Large intestine (tissue), 12 donors: ENCODE results near the gene PI3. TPM values are rescaled to one million over a fixed set of nuclear protein-coding genes. Genes with fewer than 3 reads are reported as not detected.
"Not testable (repeated sequence)": the region's sequence is repeated elsewhere in the genome, so short reads cannot be mapped to it uniquely, and the experiment has no call there.

Experiments used
- DNase-seq, 2 donors: peaks; one replicate each; pipeline versions ENCODE4 v3.0.0 to v3.0.0-alpha.2; 2013
- H3K27ac ChIP-seq: one replicate; pipeline ENCODE4 v1.5.1; 2013; ENCODE audit warnings: low read length
- H3K27me3 ChIP-seq: 2 replicates; pipeline ENCODE4 v1.6.1; 2013; ENCODE audit warnings: low read length; ENCODE audit not compliant: control insufficient read depth, insufficient read depth
- H3K36me3 ChIP-seq: 2 replicates; pipeline ENCODE4 v1.6.1; 2013; ENCODE audit warnings: low read length; ENCODE audit not compliant: control insufficient read depth, insufficient read depth
- H3K4me1 ChIP-seq: one replicate; pipeline ENCODE4 v1.6.1; 2013; ENCODE audit warnings: low read length; ENCODE audit not compliant: control insufficient read depth, insufficient read depth
- H3K4me3 ChIP-seq: one replicate; pipeline ENCODE4 v1.5.1; 2013; ENCODE audit warnings: low read length
- H3K9me3 ChIP-seq: one replicate; pipeline ENCODE4 v1.6.1; 2013; ENCODE audit warnings: mild to moderate bottlenecking, low read depth, low read length, moderate library complexity; ENCODE audit not compliant: control insufficient read depth
- WGBS: methylation state at CpG from one replicate; pipeline ENCODE4 v1.1.5; 2013; ENCODE audit warnings: low lambda C conversion rate; ENCODE audit not compliant: insufficient coverage; 5-methylcytosine and 5-hydroxymethylcytosine counted together
- long read RNA-seq, 11 donors: transcript quantifications; one replicate each; lab custom pipeline, GENCODE V29; 2026
- polyA plus RNA-seq: library from polyadenylated mRNA; unstranded; fragments of 120-200 nt; gene quantifications from one replicate; pipeline ENCODE4 v1.2.1, GENCODE V29; 2013

Gene PI3, protein sequence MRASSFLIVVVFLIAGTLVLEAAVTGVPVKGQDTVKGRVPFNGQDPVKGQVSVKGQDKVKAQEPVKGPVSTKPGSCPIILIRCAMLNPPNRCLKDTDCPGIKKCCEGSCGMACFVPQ
- polyA plus RNA-seq = 37.4 TPM
- long read RNA-seq, donor 1, transcript PI3-201 (3 exons, 577 nt) = major isoform, 15 of 15 reads
- long read RNA-seq, donor 1, partial matches to known transcripts = 0 of 15 reads
- long read RNA-seq, donor 1, other reads (novel, unspliced or antisense) = 0 of 15 reads
- long read RNA-seq, donor 2, transcript PI3-201 (3 exons, 577 nt) = major isoform, 47 of 55 reads
- long read RNA-seq, donor 2, partial matches to known transcripts = 8 of 55 reads
- long read RNA-seq, donor 2, other reads (novel, unspliced or antisense) = 0 of 55 reads
- long read RNA-seq, donor 3, transcript PI3-201 (3 exons, 577 nt) = major isoform, 52 of 64 reads
- long read RNA-seq, donor 3, partial matches to known transcripts = 12 of 64 reads
- long read RNA-seq, donor 3, other reads (novel, unspliced or antisense) = 0 of 64 reads
- long read RNA-seq, donor 4, transcript PI3-201 (3 exons, 577 nt) = major isoform, 10 of 10 reads
- long read RNA-seq, donor 4, partial matches to known transcripts = 0 of 10 reads
- long read RNA-seq, donor 4, other reads (novel, unspliced or antisense) = 0 of 10 reads
- long read RNA-seq, donor 5, transcript PI3-201 (3 exons, 577 nt) = major isoform, 15 of 15 reads
- long read RNA-seq, donor 5, partial matches to known transcripts = 0 of 15 reads
- long read RNA-seq, donor 5, other reads (novel, unspliced or antisense) = 0 of 15 reads
- long read RNA-seq, donor 6, transcript PI3-201 (3 exons, 577 nt) = major isoform, 25 of 25 reads
- long read RNA-seq, donor 6, partial matches to known transcripts = 0 of 25 reads
- long read RNA-seq, donor 6, other reads (novel, unspliced or antisense) = 0 of 25 reads
- long read RNA-seq, donor 7, transcript PI3-201 (3 exons, 577 nt) = major isoform, 9 of 9 reads
- long read RNA-seq, donor 7, partial matches to known transcripts = 0 of 9 reads
- long read RNA-seq, donor 7, other reads (novel, unspliced or antisense) = 0 of 9 reads
- long read RNA-seq, donor 8, transcript PI3-201 (3 exons, 577 nt) = major isoform, 28 of 33 reads
- long read RNA-seq, donor 8, partial matches to known transcripts = 5 of 33 reads
- long read RNA-seq, donor 8, other reads (novel, unspliced or antisense) = 0 of 33 reads
- long read RNA-seq, donor 9, transcript PI3-201 (3 exons, 577 nt) = major isoform, 28 of 36 reads
- long read RNA-seq, donor 9, partial matches to known transcripts = 8 of 36 reads
- long read RNA-seq, donor 9, other reads (novel, unspliced or antisense) = 0 of 36 reads
- long read RNA-seq, donor 10, transcript PI3-201 (3 exons, 577 nt) = major isoform, 44 of 49 reads
- long read RNA-seq, donor 10, partial matches to known transcripts = 5 of 49 reads
- long read RNA-seq, donor 10, other reads (novel, unspliced or antisense) = 0 of 49 reads
- long read RNA-seq, donor 11, transcript PI3-201 (3 exons, 577 nt) = major isoform, 26 of 26 reads
- long read RNA-seq, donor 11, partial matches to known transcripts = 0 of 26 reads
- long read RNA-seq, donor 11, other reads (novel, unspliced or antisense) = 0 of 26 reads

DNA sequence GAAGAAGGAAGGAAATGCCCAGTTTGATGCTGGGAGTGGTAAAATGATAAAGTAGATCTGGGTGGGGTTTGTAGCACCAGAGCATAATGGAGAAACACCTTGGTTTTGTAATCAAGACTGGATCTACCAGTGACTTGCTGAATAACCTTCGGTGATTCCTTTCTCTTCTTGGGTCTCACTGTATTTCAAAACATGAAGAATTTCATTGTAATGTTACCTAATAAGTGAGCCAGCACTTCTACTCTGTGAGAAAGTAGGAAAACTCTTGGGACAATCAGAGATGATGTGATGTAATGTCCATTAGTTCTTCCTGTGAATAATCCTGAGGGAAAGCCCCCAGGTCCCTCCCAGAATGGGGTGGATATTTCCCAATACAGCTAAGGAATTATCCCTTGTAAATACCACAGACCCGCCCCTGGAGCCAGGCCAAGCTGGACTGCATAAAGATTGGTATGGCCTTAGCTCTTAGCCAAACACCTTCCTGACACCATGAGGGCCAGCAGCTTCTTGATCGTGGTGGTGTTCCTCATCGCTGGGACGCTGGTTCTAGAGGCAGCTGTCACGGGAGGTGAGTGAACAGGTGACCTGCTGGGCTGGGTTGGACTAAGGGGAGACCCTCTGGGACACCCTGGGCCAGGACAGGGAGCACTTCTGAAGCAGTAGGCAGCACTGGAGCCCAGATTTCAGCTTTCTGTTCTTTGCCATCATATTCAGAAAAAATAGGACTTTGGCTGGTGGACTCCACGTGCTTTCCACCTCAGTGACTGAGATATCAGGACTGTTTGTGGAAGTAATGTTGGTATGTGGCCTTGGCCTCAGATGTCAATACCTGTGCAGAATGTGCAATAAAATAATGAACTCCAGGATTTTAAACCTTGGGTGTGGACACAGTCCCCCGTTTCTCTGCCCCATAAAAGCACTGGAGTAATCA lies at the start of gene PI3:
Gene PI3 (plus strand): TSS at position 469 of the 931 bp plus-strand sequence. CDS start 21 bp downstream, at position 490.
- WGBS = 60% methylated on average over 1 of the region's 8 CpGs
- DNase-seq = peak; percentile 88 to 94

DNA sequence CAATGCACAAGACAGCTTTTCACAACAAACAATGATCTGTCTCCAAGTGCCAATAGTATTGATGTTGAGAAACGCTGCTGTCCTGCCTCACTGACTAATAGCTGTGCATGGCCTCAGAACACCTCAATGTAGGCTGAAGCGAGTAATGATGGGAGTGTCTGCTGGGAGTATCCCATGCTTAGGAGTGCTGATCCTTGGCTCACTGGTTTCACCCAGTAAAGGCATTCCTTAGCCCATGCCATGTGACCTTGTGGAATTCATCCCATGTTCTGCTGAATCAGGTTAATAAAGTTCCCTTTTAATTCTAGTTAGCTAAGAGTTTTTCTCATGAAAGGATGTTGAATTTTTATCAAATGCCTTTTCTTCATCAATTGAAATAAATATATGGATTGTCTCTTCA lies 46.6 kb upstream of the PI3 start:
- peaks cover 14% of the 10 kb centered on the region for H3K27me3 ChIP-seq
- DNase-seq = peak; percentile 40 to 58
- no CpG with 5 or more reads among the region's 2 CpGs for WGBS
- peak overlapping the region; percentile 4 for H3K27ac ChIP-seq
- H3K9me3 ChIP-seq = no peaks in the 10 kb centered on the region
- H3K36me3 ChIP-seq = no peaks in the 10 kb centered on the region
- no peak overlapping the region for H3K4me3 ChIP-seq
- H3K4me1 ChIP-seq = no peaks in the 10 kb centered on the region

More for the DNA sequence above, at the start of gene PI3:
- Histone ChIP-seq H3K9me3 (no peaks in the 10 kb centered on the region), H3K4me3 (no peak within 1 kb of the TSS), H3K27me3 (no peaks in the 10 kb centered on the region), H3K36me3 (no peaks in the 10 kb centered on the region), H3K4me1 (peaks cover 30% of the 10 kb centered on the region), H3K27ac (peak within 1 kb of the TSS; percentile 93)

DNA sequence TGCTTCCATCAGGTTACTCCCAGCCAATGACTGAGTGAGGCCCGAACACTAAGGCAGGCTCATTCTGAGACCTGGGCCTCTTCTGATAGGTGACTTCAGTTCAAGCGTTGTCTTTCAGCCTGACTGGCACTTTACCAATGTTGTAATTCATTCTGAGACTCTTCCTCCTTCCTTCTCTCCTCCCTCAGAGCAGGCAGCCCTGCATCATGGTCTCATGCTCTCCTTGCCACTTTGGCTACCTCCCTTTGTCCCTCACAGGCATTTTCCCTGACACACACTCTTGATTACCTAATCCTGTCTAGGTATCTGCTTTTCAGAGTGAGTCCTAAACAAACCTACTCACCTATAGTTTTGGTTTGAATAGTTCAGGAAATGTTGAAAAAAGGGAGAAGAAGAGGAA lies 37.8 kb upstream of the PI3 start:
- H3K27ac ChIP-seq = no peak overlapping the region
- no peak for DNase-seq
- no peaks in the 10 kb centered on the region for H3K27me3 ChIP-seq
- H3K4me3 ChIP-seq = no peak overlapping the region
- WGBS = no CpG with 5 or more reads among the region's 2 CpGs
- H3K9me3 ChIP-seq = peaks cover 4% of the 10 kb centered on the region
- H3K4me1 ChIP-seq = peaks cover 14% of the 10 kb centered on the region
- no peaks in the 10 kb centered on the region for H3K36me3 ChIP-seq

DNA sequence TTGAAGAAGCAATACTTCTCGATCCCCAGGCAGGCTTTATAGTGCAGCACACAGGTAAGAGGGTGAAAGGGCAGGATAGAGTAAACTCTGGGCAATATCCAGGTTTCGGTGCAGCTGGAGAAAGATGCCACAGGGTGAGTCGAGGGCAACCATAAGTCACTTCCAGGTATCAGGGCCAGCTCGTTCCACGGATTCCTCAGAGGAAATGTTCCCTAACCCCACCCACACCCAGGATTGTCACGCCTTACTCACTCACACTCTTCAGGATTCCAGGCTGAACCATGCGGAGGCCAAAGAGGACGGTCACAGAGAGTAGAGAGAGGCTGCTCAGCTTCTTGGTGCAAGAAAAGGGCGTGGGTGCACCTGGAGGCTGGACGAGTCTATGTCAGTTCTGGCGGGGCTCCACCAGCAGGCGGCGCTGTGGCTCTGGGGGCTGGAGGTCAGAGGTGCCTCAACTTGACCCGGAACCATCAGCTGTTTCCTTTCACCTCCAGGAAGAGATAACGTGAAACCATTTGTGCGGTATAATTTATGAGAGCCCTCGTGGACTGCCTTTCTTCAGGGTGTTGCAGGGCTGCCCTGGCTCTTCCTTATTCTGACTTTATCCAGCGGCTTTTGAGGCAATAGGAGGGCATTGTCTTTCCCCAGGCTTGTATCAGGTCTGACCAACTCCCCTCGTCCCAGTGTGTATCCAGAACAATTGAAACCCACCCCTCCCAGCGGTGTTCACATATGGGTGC lies 36.0 kb upstream of the PI3 start:
- H3K4me1 ChIP-seq = peaks cover 14% of the 10 kb centered on the region
- H3K27ac ChIP-seq = peak overlapping the region; percentile 80
- peaks cover 4% of the 10 kb centered on the region for H3K9me3 ChIP-seq
- DNase-seq = peak; percentile 76 to 88
- H3K27me3 ChIP-seq = no peaks in the 10 kb centered on the region
- H3K4me3 ChIP-seq = no peak overlapping the region
- no CpG with 5 or more reads among the region's 20 CpGs for WGBS
- H3K36me3 ChIP-seq = no peaks in the 10 kb centered on the region

DNA sequence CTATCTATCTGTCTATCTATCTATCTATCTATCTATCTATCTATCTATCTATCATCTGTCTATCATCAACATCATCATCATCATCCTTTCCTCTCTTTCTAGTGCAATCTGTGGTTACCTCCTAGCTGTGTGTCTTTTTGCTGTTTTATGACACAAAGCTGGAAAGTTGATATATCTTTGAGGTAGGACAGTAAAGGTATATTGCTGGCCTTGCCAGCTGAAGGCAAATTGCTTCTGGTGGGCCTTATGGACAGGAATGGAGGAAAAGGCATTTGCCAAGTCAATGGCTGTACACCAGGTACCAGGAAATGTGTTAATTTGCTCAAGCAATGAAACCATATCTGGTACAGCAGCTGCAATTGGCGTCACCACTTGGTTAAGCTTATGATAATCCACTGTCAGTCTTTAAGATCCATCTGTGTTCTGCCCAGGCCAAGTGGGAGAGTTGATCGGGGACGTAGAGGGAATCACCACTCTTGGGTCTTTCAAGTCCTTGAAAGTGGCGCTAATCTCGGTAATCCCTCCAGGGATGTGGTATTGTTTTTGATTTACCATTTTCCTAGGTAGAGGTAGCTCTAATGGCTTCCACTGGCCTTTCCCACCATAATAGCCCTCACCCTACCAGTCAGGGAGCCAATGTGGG lies 34.8 kb upstream of the PI3 start:
- not testable (repeated sequence) for H3K27ac ChIP-seq, H3K9me3 ChIP-seq, H3K4me3 ChIP-seq, H3K36me3 ChIP-seq, DNase-seq, H3K27me3 ChIP-seq
- H3K4me1 ChIP-seq = peaks cover 14% of the 10 kb centered on the region
- WGBS = no CpG with 5 or more reads among the region's 5 CpGs

DNA sequence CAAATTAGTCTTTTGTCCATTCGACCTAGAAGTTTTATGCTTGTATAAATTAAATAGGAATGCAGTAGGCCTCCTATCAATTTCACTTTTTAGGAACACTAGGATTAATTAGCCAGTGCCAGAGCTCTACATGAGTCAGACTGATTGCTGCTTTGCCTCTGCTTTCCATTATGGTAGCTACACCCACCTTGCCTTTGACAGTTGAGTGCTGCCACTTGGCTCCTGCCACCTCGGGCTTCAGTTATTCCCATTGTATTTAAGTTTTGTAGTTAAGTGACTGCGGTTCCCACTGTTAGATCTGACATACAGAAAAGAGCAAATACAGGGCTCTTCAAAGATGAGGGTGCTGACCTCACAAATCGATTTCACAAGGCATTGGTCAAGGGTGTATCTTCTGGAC lies 33.9 kb upstream of the PI3 start:
- 80% methylated on average over 2 of the region's 4 CpGs for WGBS
- peaks cover 12% of the 10 kb centered on the region for H3K27me3 ChIP-seq
- H3K36me3 ChIP-seq = no peaks in the 10 kb centered on the region
- H3K9me3 ChIP-seq = no peaks in the 10 kb centered on the region
- peaks cover 14% of the 10 kb centered on the region for H3K4me1 ChIP-seq
- DNase-seq = no peak
- H3K27ac ChIP-seq = no peak overlapping the region
- H3K4me3 ChIP-seq = no peak overlapping the region

DNA sequence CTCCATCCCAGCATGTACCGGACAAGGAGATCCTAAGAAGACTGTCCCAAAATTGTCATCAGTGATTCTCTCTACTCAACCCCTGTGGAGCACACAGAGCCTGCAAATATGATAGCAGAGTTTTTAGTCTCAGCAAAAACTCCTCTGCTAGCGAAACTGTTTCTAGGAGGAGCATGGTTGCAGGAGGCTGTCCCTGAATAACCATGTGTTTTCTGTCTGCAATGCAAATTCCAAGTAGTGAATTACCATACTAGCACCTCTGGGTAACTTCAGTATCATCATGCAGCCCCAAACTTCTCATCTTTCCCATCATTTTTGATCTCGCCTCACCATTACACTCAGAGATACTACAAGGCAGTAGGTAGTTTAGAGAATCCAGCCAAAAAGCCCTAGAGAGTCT lies 25.6 kb upstream of the PI3 start:
- H3K27me3 ChIP-seq = peaks cover 18% of the 10 kb centered on the region
- no CpG with 5 or more reads among the region's 3 CpGs for WGBS

DNA sequence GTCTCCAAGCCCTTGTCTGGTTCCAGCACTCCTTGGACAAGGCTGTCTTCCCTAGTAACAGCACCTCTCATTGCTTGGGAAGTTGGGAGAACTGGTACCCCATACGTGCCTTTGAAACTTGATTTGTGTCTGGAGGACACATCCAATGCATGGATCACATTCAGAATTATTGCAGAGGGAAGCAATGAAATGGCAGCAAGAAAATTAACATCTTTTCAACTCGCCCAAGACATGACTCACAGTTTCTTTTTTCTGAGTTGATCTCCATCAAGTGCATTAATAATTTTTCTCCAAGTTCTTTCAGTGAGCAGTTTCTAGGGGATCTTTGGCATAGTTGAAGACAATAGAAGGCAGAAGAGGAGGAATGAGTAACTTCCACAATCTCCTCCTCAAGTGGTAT lies 22.3 kb upstream of the PI3 start:
- no CpG with 5 or more reads among the region's 2 CpGs for WGBS
- no peaks in the 10 kb centered on the region for H3K4me1 ChIP-seq
- H3K27me3 ChIP-seq = peaks cover 6% of the 10 kb centered on the region
- H3K4me3 ChIP-seq = no peak overlapping the region
- H3K27ac ChIP-seq = no peak overlapping the region
- no peaks in the 10 kb centered on the region for H3K9me3 ChIP-seq
- H3K36me3 ChIP-seq = no peaks in the 10 kb centered on the region
- DNase-seq = no peak

More for the DNA sequence above, 25.6 kb upstream of the PI3 start:
- H3K4me1 ChIP-seq = no peaks in the 10 kb centered on the region
- no peak for DNase-seq
- H3K27ac ChIP-seq = no peak overlapping the region
- no peaks in the 10 kb centered on the region for H3K36me3 ChIP-seq
- H3K4me3 ChIP-seq = no peak overlapping the region
- H3K9me3 ChIP-seq = no peaks in the 10 kb centered on the region
